GM12878 (cell line): ENCODE results near the gene APOH. TPM values are rescaled to one million over a fixed set of nuclear protein-coding genes. Genes with fewer than 3 reads are reported as not detected.
A peak's percentile ranks its signal among the peaks of the same experiment; 100 is the strongest.

Experiments
- ATAC-seq: fragments of 200-7000 bp; cut with Tn5 transposase; 3 replicates; pipeline ENCODE4 v1.9.1; 2020; ENCODE audit warnings: mild to moderate bottlenecking, moderate library complexity
- BruUV-seq: library from RNA; stranded (reverse); fragments of 400-500 nt; replicated peaks from 2 replicates; lab custom pipeline; 2021; lab: Mats Ljungman, UMichigan
- CTCF ChIA-PET: fragments of 300-600 bp; sonication (Branson Sonifier 250); formaldehyde crosslinking; extraction: SDS; loops from one replicate; lab custom pipeline; 2021; ENCODE audit warnings: inconsistent platforms; lab: Yijun Ruan, JAX
- POLR2A ChIA-PET: fragments of 350-600 bp; formaldehyde crosslinking; extraction: SDS; loops from one replicate; lab custom pipeline; 2021; ENCODE audit warnings: inconsistent platforms; lab: Charles Lee
- RAD21 ChIA-PET: fragments of 300-600 bp; sonication (Branson Sonifier 250); formaldehyde crosslinking; loops from one replicate; lab custom pipeline; 2023; ENCODE audit warnings: antibody characterized with exemption; ENCODE audit not compliant: unreplicated experiment; lab: Charles Lee
- SMC1A ChIA-PET: fragments of 300-600 bp; sonication (Branson Sonifier 250); formaldehyde crosslinking; loops from one replicate; lab custom pipeline; 2023; ENCODE audit not compliant: unreplicated experiment, uncharacterized antibody; lab: Charles Lee
- DNase-seq: peaks from one replicate; pipeline ENCODE4 v3.0.0-alpha.2; 2011; ENCODE audit warnings: low read depth, low spot score
- FAIRE-seq: peaks from 3 replicates; lab custom pipeline; 2011; peaks lifted over from hg19 to GRCh38; lab: Jason Lieb, UNC
- H2AFZ ChIP-seq: 2 replicates; pipeline ENCODE4 v1.6.0; 2011; ENCODE audit warnings: low read depth, low read length, control low read depth; ENCODE audit not compliant: control insufficient read depth
- H3K27ac ChIP-seq: 2 replicates; pipeline ENCODE4 v1.5.1; 2011; ENCODE audit warnings: control low read depth; ENCODE audit not compliant: control insufficient read depth, insufficient read depth
- H3K27me3 ChIP-seq, 2 experiments: replicated peaks in 1 of 2; 2 replicates each; pipeline versions ENCODE4 v1.6.0 to v1.6.1; 2011; ENCODE audit warnings: low read length in 1 of 2; ENCODE audit not compliant: control insufficient read depth in 2 of 2, insufficient read depth in 2 of 2
- H3K36me3 ChIP-seq, 2 experiments: 2 replicates each; pipeline ENCODE4 v1.5.1; 2011; ENCODE audit warnings: low read length in 1 of 2; ENCODE audit not compliant: control insufficient read depth in 2 of 2, insufficient read depth in 2 of 2
- H3K4me1 ChIP-seq: 2 replicates; pipeline ENCODE4 v1.6.1; 2011; ENCODE audit warnings: mild to moderate bottlenecking, low read length, moderate library complexity, mixed read lengths; ENCODE audit not compliant: control insufficient read depth, insufficient read depth
- H3K4me2 ChIP-seq: 2 replicates; pipeline ENCODE4 v1.6.0; 2011; ENCODE audit warnings: control low read depth; ENCODE audit not compliant: control insufficient read depth, insufficient read depth
- H3K4me3 ChIP-seq: fragments of 200-600 bp; sonication (generic); 2 replicates; pipeline ENCODE4 v1.5.1; 2016
- H3K79me2 ChIP-seq: 2 replicates; pipeline ENCODE4 v1.6.0; 2011; ENCODE audit warnings: low read length; ENCODE audit not compliant: control insufficient read depth, insufficient read depth
- H3K9ac ChIP-seq: 2 replicates; pipeline ENCODE4 v1.8.0; 2011; ENCODE audit warnings: low read length, control low read depth, mixed read lengths; ENCODE audit not compliant: control insufficient read depth, insufficient read depth
- H3K9me3 ChIP-seq: replicated peaks from 3 replicates; pipeline ENCODE4 v1.5.1; 2011; ENCODE audit warnings: mild to moderate bottlenecking, low read length; ENCODE audit not compliant: control insufficient read depth, insufficient read depth
- H4K20me1 ChIP-seq: 2 replicates; pipeline ENCODE4 v1.6.0; 2011; ENCODE audit not compliant: control insufficient read depth, insufficient read depth
- CBX5 ChIP-seq: sonication (generic); IDR thresholded peaks from 2 replicates; pipeline ENCODE4 v1.6.1; 2016; ENCODE audit warnings: low read depth, moderate library complexity, mild to moderate bottlenecking, inconsistent platforms
- CEBPZ ChIP-seq: fragments of 150-350 bp; IDR thresholded peaks from 2 replicates; pipeline ENCODE4 v1.6.1; 2016; ENCODE audit warnings: low read depth, low read length
- CHD1 ChIP-seq: IDR thresholded peaks from 2 replicates; pipeline ENCODE4 v1.6.1; 2012; ENCODE audit warnings: low read depth, low read length, improper control_type of control experiment
- IKZF2 ChIP-seq, 2 experiments: fragments of 450-650 bp; IDR thresholded peaks; 2 replicates each; pipeline ENCODE4 v1.6.1; 2017; ENCODE audit warnings: mild to moderate bottlenecking in 2 of 2, moderate library complexity in 2 of 2
- NR2C1 ChIP-seq: fragments of 450-650 bp; IDR thresholded peaks from 2 replicates; pipeline ENCODE4 v1.6.1; 2017; ENCODE audit warnings: antibody characterized with exemption, mild to moderate bottlenecking, moderate library complexity
- RAD21 ChIP-seq: IDR thresholded peaks from 2 replicates; pipeline ENCODE4 v1.6.1; 2011; ENCODE audit warnings: mild to moderate bottlenecking, low read depth, low read length, moderate library complexity; ENCODE audit not compliant: insufficient read depth
- SMARCA5 ChIP-seq: fragments of 450-650 bp; IDR thresholded peaks from 2 replicates; pipeline ENCODE4 v1.6.1; 2017; ENCODE audit warnings: mild to moderate bottlenecking
- SUZ12 ChIP-seq: fragments of 200-600 bp; sonication (generic); IDR thresholded peaks from one replicate; pipeline ENCODE4 v1.6.1; 2018; ENCODE audit warnings: antibody characterized with exemption, mild to moderate bottlenecking; ENCODE audit not compliant: unreplicated experiment
- WRNIP1 ChIP-seq: IDR thresholded peaks from 2 replicates; pipeline ENCODE4 v1.6.1; 2011; ENCODE audit warnings: low read depth, low read length, improper control_type of control experiment, borderline replicate concordance
- YY1 ChIP-seq: IDR thresholded peaks from 2 replicates; pipeline ENCODE4 v1.6.1; 2011; ENCODE audit warnings: low read depth, mild to moderate bottlenecking, low read length
- WGBS: methylation state at CpG from one replicate; pipeline ENCODE4 v1.1.6; 2016; ENCODE audit warnings: low lambda C conversion rate; ENCODE audit not compliant: insufficient replicate concordance, insufficient coverage; ENCODE audit errors: missing lambda C conversion rate; 5-methylcytosine and 5-hydroxymethylcytosine counted together
- in situ Hi-C: fragments of 300-500 bp; cut with MboI; formaldehyde crosslinking; loops from 9 replicates; pipeline ENCODE4 v1.14.3; 2018; ENCODE audit warnings: mixed read lengths
- intact Hi-C: fragments of 100-400 bp; cut with micrococcal nuclease; formaldehyde crosslinking; loops from one replicate; pipeline ENCODE4 v1.14.2; 2022; ENCODE audit not compliant: unreplicated experiment
- polyA plus RNA-seq, 11 experiments: library from polyadenylated mRNA; depleted of rRNA in 4 of 11; unstranded in 6 of 11; stranded (reverse) in 5 of 11; fragments of >200 nt; fragmentation: Nextera tagmentation in 4 of 11; fragmentation: Illumina TruSeq in 1 of 11; extraction: Ambion mirVana in 4 of 11; extraction: Trizol in 1 of 11; gene quantifications; 1 replicate in 1 of 11; 2 replicates in 10 of 11; pipeline versions ENCODE4 v1.2.1 to v1.2.3, GENCODE V29; 2011 to 2016; ENCODE audit warnings: inconsistent platforms in 2 of 11, missing spikeins in 2 of 11, low read depth in 1 of 11
- total RNA-seq, 4 experiments: library from RNA; depleted of rRNA in 3 of 4; stranded (reverse); fragments of >200 nt in 3 of 4; fragmentation: Illumina TruSeq in 1 of 4; extraction: Trizol in 1 of 4; gene quantifications; 2 replicates each; pipeline versions ENCODE4 v1.2.1 to v1.2.3, GENCODE V29; 2013 to 2021
- TF ChIP-seq, protein P1 (sequence below): IDR thresholded peaks from 2 replicates; pipeline ENCODE4 v1.6.1; 2011; ENCODE audit warnings: borderline replicate concordance, low read depth, mild to moderate bottlenecking, moderate library complexity, mixed read lengths, low read length; ENCODE audit not compliant: insufficient read depth; ENCODE audit errors: extremely low read length
- TF ChIP-seq, protein P2 (sequence below): IDR thresholded peaks from 2 replicates; pipeline ENCODE4 v1.6.1; 2012; ENCODE audit warnings: low read depth, low read length, improper control_type of control experiment
- TF ChIP-seq, protein P3 (sequence below): fragments of 450-650 bp; IDR thresholded peaks from 2 replicates; pipeline ENCODE4 v1.6.1; 2016; ENCODE audit warnings: mild to moderate bottlenecking, moderate library complexity, borderline replicate concordance

The APOH gene
- total and polyA plus RNA-seq, 10 of the 15 experiments (the other 5 are each of a cell fraction or from before 2014, with no cell fraction given), result 1.8 TPM; not detected in 9

DNA sequence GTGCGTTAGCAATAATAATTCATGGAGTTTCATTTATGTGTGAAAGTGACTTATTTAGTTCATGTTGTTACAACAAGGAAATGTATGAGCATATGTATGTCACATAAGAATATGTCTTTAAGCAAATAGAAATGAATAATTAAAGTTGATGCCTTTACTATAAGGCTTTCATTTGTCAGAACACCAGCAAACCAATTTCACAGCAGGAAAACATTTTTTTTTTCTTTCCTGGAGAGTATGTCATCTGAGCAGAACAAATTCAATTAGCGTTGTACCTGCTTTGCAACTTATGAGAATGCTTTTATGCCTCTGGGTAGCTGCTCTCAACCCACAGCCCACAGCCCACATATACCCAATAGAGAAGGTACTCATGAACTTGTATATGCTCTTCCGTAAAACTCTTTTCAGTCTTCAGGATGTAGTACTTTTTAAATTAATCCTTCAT, 26.3 kb upstream of the APOH start (continued):
- TF ChIP-seq WRNIP1 (no peak), SMARCA5 (no peak), SUZ12 (no peak), CHD1 (no peak), CBX5 (no peak), NR2C1 (no peak), IKZF2 (IDR thresholded peaks at IDR 0.05) (no peak)
- TF ChIP-seq, protein P1, sequence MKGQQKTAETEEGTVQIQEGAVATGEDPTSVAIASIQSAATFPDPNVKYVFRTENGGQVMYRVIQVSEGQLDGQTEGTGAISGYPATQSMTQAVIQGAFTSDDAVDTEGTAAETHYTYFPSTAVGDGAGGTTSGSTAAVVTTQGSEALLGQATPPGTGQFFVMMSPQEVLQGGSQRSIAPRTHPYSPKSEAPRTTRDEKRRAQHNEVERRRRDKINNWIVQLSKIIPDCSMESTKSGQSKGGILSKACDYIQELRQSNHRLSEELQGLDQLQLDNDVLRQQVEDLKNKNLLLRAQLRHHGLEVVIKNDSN, result no peak

- no peaks in the 10 kb centered on the region for H4K20me1 ChIP-seq
- no TSS peak for BruUV-seq
- H3K9ac ChIP-seq, result no peak overlapping the region
- H3K9me3 ChIP-seq, result no peaks in the 10 kb centered on the region
- SMC1A ChIA-PET, result interaction anchor here (0.9 to 5.1 kb wide), 17 partner anchors 14 to 645 kb away, joined by 3 to 65 read pairs (median 5); no protein-coding TSS in a partner anchor
- H3K27me3 ChIP-seq, result no peaks in the 10 kb centered on the region
- intact Hi-C loops (loop anchor here (1.0 to 5.0 kb wide), 6 partner anchors 172 to 652 kb away; no protein-coding TSS in a partner anchor), in situ Hi-C loops (loop anchor here (5.0 to 10.0 kb wide), 3 partner anchors 312 to 650 kb away; no protein-coding TSS in a partner anchor)
- POLR2A ChIA-PET, result no interaction called here
- H3K27ac ChIP-seq, result no peak overlapping the region
- WGBS, result 9% methylated on average over 4 of the region's 4 CpGs
- H2AFZ ChIP-seq, result peak overlapping the region; percentile 12; the same call in 1 of the 2 replicates
- RAD21 ChIA-PET, result interaction anchor here (0.7 to 2.6 kb wide), 10 partner anchors 10 to 645 kb away, joined by 3 to 29 read pairs (median 4); no protein-coding TSS in a partner anchor
- no peaks in the 10 kb centered on the region for H3K36me3 ChIP-seq
- CTCF ChIA-PET, result interaction anchor here (0.5 to 5.7 kb wide), 16 partner anchors 12 to 653 kb away, joined by 3 to 87 read pairs (median 4); no protein-coding TSS in a partner anchor
- ATAC-seq (peak; percentile 96), FAIRE-seq (peak; percentile 81), DNase-seq (no peak)
- H3K4me2 ChIP-seq, result no peak overlapping the region
- no peaks in the 10 kb centered on the region for H3K79me2 ChIP-seq
- no peak overlapping the region for H3K4me3 ChIP-seq
- H3K4me1 ChIP-seq, result no peaks in the 10 kb centered on the region
- TF ChIP-seq, protein P2, sequence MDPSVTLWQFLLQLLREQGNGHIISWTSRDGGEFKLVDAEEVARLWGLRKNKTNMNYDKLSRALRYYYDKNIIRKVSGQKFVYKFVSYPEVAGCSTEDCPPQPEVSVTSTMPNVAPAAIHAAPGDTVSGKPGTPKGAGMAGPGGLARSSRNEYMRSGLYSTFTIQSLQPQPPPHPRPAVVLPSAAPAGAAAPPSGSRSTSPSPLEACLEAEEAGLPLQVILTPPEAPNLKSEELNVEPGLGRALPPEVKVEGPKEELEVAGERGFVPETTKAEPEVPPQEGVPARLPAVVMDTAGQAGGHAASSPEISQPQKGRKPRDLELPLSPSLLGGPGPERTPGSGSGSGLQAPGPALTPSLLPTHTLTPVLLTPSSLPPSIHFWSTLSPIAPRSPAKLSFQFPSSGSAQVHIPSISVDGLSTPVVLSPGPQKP, result peak; percentile 72
- TF ChIP-seq YY1 (0 out of 2 replicates have a peak, but pooled peaks have one; percentile 42), CEBPZ (no peak), RAD21 (peak; percentile 83)
- TF ChIP-seq, protein P3, sequence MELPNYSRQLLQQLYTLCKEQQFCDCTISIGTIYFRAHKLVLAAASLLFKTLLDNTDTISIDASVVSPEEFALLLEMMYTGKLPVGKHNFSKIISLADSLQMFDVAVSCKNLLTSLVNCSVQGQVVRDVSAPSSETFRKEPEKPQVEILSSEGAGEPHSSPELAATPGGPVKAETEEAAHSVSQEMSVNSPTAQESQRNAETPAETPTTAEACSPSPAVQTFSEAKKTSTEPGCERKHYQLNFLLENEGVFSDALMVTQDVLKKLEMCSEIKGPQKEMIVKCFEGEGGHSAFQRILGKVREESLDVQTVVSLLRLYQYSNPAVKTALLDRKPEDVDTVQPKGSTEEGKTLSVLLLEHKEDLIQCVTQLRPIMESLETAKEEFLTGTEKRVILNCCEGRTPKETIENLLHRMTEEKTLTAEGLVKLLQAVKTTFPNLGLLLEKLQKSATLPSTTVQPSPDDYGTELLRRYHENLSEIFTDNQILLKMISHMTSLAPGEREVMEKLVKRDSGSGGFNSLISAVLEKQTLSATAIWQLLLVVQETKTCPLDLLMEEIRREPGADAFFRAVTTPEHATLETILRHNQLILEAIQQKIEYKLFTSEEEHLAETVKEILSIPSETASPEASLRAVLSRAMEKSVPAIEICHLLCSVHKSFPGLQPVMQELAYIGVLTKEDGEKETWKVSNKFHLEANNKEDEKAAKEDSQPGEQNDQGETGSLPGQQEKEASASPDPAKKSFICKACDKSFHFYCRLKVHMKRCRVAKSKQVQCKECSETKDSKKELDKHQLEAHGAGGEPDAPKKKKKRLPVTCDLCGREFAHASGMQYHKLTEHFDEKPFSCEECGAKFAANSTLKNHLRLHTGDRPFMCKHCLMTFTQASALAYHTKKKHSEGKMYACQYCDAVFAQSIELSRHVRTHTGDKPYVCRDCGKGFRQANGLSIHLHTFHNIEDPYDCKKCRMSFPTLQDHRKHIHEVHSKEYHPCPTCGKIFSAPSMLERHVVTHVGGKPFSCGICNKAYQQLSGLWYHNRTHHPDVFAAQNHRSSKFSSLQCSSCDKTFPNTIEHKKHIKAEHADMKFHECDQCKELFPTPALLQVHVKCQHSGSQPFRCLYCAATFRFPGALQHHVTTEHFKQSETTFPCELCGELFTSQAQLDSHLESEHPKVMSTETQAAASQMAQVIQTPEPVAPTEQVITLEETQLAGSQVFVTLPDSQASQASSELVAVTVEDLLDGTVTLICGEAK, result peak; percentile 87
Measured at GRCh38 chr17:66255112-66255511, 25.9 kb upstream of the APOH start.
